Neural cell (in vitro differentiated cells): Measurements from ENCODE around the gene TENT5C. TPM values are rescaled to one million over a fixed set of nuclear protein-coding genes. Genes with fewer than 3 reads are reported as not detected.
"Not testable (repeated sequence)": the region's sequence is repeated elsewhere in the genome, so short reads cannot be mapped to it uniquely, and the experiment has no call there.

Experiments used
- H2AFZ ChIP-seq: fragments of 200-600, 300-800 bp; sonication (generic), shearing (Covaris generic); 2 replicates; pipeline ENCODE4 v1.6.0; 2014; ENCODE audit warnings: low read depth, mild to moderate bottlenecking, antibody characterized with exemption, low read length, moderate library complexity
- H3F3A ChIP-seq: fragments of 200-600 bp; shearing (Covaris generic); 2 replicates; pipeline ENCODE4 v1.6.1; 2016; ENCODE audit warnings: mild to moderate bottlenecking, moderate library complexity, mixed read lengths, antibody characterized with exemption, low read length; ENCODE audit not compliant: insufficient read depth, poor library complexity, severe bottlenecking
- H3K27ac ChIP-seq: fragments of 200-600, 300-800 bp; sonication (generic), shearing (Covaris generic); 2 replicates; pipeline ENCODE4 v1.5.1; 2014; ENCODE audit warnings: mild to moderate bottlenecking, low read length, moderate library complexity
- H3K27me3 ChIP-seq: fragments of 300-800, 200-600 bp; sonication (generic), shearing (Covaris generic); 2 replicates; pipeline ENCODE4 v1.6.0; 2014; ENCODE audit warnings: mild to moderate bottlenecking, low read depth, low read length, moderate library complexity; ENCODE audit not compliant: insufficient read depth
- H3K36me3 ChIP-seq: fragments of 300-800, 200-600 bp; sonication (generic), shearing (Covaris generic); 2 replicates; pipeline ENCODE4 v1.5.1; 2014; ENCODE audit warnings: mild to moderate bottlenecking, antibody characterized with exemption, low read length, moderate library complexity; ENCODE audit not compliant: insufficient read depth
- H3K4me2 ChIP-seq: fragments of 300-800, 200-600 bp; sonication (generic), shearing (Covaris generic); 2 replicates; pipeline ENCODE4 v1.6.0; 2014; ENCODE audit warnings: mild to moderate bottlenecking, low read length
- H3K4me3 ChIP-seq: fragments of 300-800, 200-600 bp; sonication (generic), shearing (Covaris generic); 2 replicates; pipeline ENCODE4 v1.5.1; 2014; ENCODE audit warnings: mild to moderate bottlenecking, low read length, moderate library complexity
- H3K79me2 ChIP-seq: fragments of 200-600 bp; shearing (Covaris generic); replicated peaks from 2 replicates; pipeline ENCODE4 v1.6.0; 2014; ENCODE audit warnings: mild to moderate bottlenecking, low read length, moderate library complexity; ENCODE audit not compliant: insufficient read depth
- H3K9ac ChIP-seq: fragments of 300-800, 200-600 bp; sonication (generic), shearing (Covaris generic); 2 replicates; pipeline ENCODE4 v1.6.1; 2016; ENCODE audit warnings: mild to moderate bottlenecking, low read length, mixed read lengths
- H3K9me2 ChIP-seq: fragments of 200-600 bp; shearing (Covaris generic); 2 replicates; pipeline ENCODE4 v1.6.1; 2016; ENCODE audit warnings: mild to moderate bottlenecking, low read length, mixed read lengths; ENCODE audit not compliant: insufficient read depth
- H3K9me3 ChIP-seq: fragments of 200-600, 300-800 bp; sonication (generic), shearing (Covaris generic); 2 replicates; pipeline ENCODE4 v1.6.1; 2016; ENCODE audit warnings: mild to moderate bottlenecking, mixed run types, low read length, moderate library complexity, mixed read lengths
- H4K20me1 ChIP-seq: fragments of 200-600 bp; shearing (Covaris generic); 2 replicates; pipeline ENCODE4 v1.6.1; 2016; ENCODE audit warnings: mild to moderate bottlenecking, mixed run types; ENCODE audit not compliant: insufficient read depth
- CTCF ChIP-seq: fragments of 450-650 bp; IDR thresholded peaks from 2 replicates; pipeline ENCODE4 v1.5.1; 2014; ENCODE audit warnings: antibody characterized with exemption, mild to moderate bottlenecking, moderate library complexity; ENCODE audit not compliant: poor library complexity, severe bottlenecking
- EP300 ChIP-seq: fragments of 450-650 bp; conservative IDR thresholded peaks from 2 replicates; pipeline ENCODE4 v1.6.1; 2014; ENCODE audit warnings: antibody characterized with exemption, mild to moderate bottlenecking, moderate library complexity; ENCODE audit not compliant: poor library complexity, severe bottlenecking
- EZH2 ChIP-seq: fragments of 200-600, 300-800 bp; shearing (Covaris generic), sonication (generic); IDR thresholded peaks from 2 replicates; pipeline ENCODE4 v1.6.1; 2014; ENCODE audit warnings: antibody characterized with exemption, low read length, borderline replicate concordance, mild to moderate bottlenecking; ENCODE audit not compliant: insufficient read depth, poor library complexity, severe bottlenecking
- MXI1 ChIP-seq: fragments of 450-650 bp; conservative IDR thresholded peaks from 2 replicates; pipeline ENCODE4 v1.6.1; 2014; ENCODE audit warnings: antibody characterized with exemption, mild to moderate bottlenecking; ENCODE audit not compliant: poor library complexity, severe bottlenecking
- POLR2AphosphoS5 ChIP-seq: IDR thresholded peaks from 2 replicates; pipeline ENCODE4 v1.6.1; 2012
- RAD21 ChIP-seq: fragments of 450-650 bp; conservative IDR thresholded peaks from 2 replicates; pipeline ENCODE4 v1.6.1; 2014; ENCODE audit warnings: antibody characterized with exemption, mild to moderate bottlenecking, moderate library complexity
- REST ChIP-seq: IDR thresholded peaks from 2 replicates; pipeline ENCODE4 v1.6.1; 2012; ENCODE audit warnings: borderline replicate concordance
- SMC3 ChIP-seq: fragments of 450-650 bp; conservative IDR thresholded peaks from 2 replicates; pipeline ENCODE4 v1.6.1; 2014; ENCODE audit warnings: antibody characterized with exemption, mild to moderate bottlenecking, moderate library complexity; ENCODE audit not compliant: poor library complexity
- TAF1 ChIP-seq: IDR thresholded peaks from 2 replicates; pipeline ENCODE4 v1.6.1; 2012; ENCODE audit warnings: low read depth
- polyA plus RNA-seq: library from polyadenylated mRNA; depleted of rRNA; stranded (reverse); fragments of >200 nt; gene quantifications from 2 replicates; pipeline ENCODE4 v1.2.3, GENCODE V29; 2014

Gene TENT5C
- polyA plus RNA-seq, 1 donor from 2014 or later, result 0.05 TPM

GRCh38 chr1:117556976-117557375 is 48.9 kb upstream of the TENT5C start:
- H3K4me3 ChIP-seq, result no peak overlapping the region
- H4K20me1 ChIP-seq, result no peaks in the 10 kb centered on the region
- H2AFZ ChIP-seq, result no peak overlapping the region
- no peaks in the 10 kb centered on the region for H3K79me2 ChIP-seq
- no peaks in the 10 kb centered on the region for H3K27me3 ChIP-seq
- H3K36me3 ChIP-seq, result no peaks in the 10 kb centered on the region
- no peak overlapping the region for H3K27ac ChIP-seq
- no peak overlapping the region for H3K4me2 ChIP-seq
- H3F3A ChIP-seq, result no peaks in the 10 kb centered on the region
- no peak overlapping the region for H3K9ac ChIP-seq
- no peaks in the 10 kb centered on the region for H3K9me3 ChIP-seq
- no peaks in the 10 kb centered on the region for H3K9me2 ChIP-seq
- TF ChIP-seq TAF1, result no peak
- no peak for TF ChIP-seq CTCF
- no peak for TF ChIP-seq RAD21
- no peak for TF ChIP-seq MXI1
- no peak for TF ChIP-seq EP300
- TF ChIP-seq EZH2, result no peak
- TF ChIP-seq REST, result no peak
- no peak for TF ChIP-seq POLR2AphosphoS5
- TF ChIP-seq SMC3, result no peak

- not testable (repeated sequence) for H3K27me3 ChIP-seq, H3K9ac ChIP-seq, H3K27ac ChIP-seq, H4K20me1 ChIP-seq, H3K36me3 ChIP-seq, H3K4me3 ChIP-seq, H3K9me3 ChIP-seq, H2AFZ ChIP-seq, H3F3A ChIP-seq, H3K79me2 ChIP-seq, H3K9me2 ChIP-seq, H3K4me2 ChIP-seq
These were observed 47.4 kb upstream of the TENT5C start for GRCh38 chr1:117558451-117558850.

GRCh38 chr1:117559139-117559538 is 46.7 kb upstream of the TENT5C start:
- no peaks in the 10 kb centered on the region for H3K27me3 ChIP-seq
- no peak overlapping the region for H3K9ac ChIP-seq
- H3F3A ChIP-seq, result no peaks in the 10 kb centered on the region
- no peaks in the 10 kb centered on the region for H3K9me3 ChIP-seq
- no peaks in the 10 kb centered on the region for H4K20me1 ChIP-seq
- H2AFZ ChIP-seq, result no peak overlapping the region
- H3K27ac ChIP-seq, result no peak overlapping the region
- no peaks in the 10 kb centered on the region for H3K9me2 ChIP-seq
- no peaks in the 10 kb centered on the region for H3K79me2 ChIP-seq
- no peak overlapping the region for H3K4me3 ChIP-seq
- H3K36me3 ChIP-seq, result no peaks in the 10 kb centered on the region
- H3K4me2 ChIP-seq, result no peak overlapping the region
- TF ChIP-seq RAD21, result no peak
